Keratinocyte (primary cell): ENCODE data around the gene SMARCAL1. TPM values are rescaled to one million over a fixed set of nuclear protein-coding genes. Genes with fewer than 3 reads are reported as not detected.

Experiments
- DNase-seq: peaks from one replicate; pipeline ENCODE4 v3.0.0-alpha.2; 2011; ENCODE audit warnings: low read depth, missing footprints, low spot score
- FAIRE-seq: peaks from 2 replicates; lab custom pipeline; 2011; peaks lifted over from hg19 to GRCh38; lab: Jason Lieb, UNC
- H2AFZ ChIP-seq: 2 replicates; pipeline ENCODE4 v1.6.0; 2012; ENCODE audit warnings: low read length, control low read depth, inconsistent platforms; ENCODE audit not compliant: control insufficient read depth
- H3K27ac ChIP-seq: 2 replicates; pipeline ENCODE4 v1.5.1; 2011; ENCODE audit warnings: low read length; ENCODE audit not compliant: control insufficient read depth, insufficient read depth
- H3K27me3 ChIP-seq: 3 replicates; pipeline ENCODE4 v1.6.0; 2011; ENCODE audit warnings: low read length; ENCODE audit not compliant: control insufficient read depth, insufficient read depth; ENCODE audit errors: extremely low read depth
- H3K36me3 ChIP-seq, 2 experiments: 2 replicates in 1 of 2; 3 replicates in 1 of 2; pipeline ENCODE4 v1.5.1; 2011; ENCODE audit warnings: low read length in 2 of 2, mild to moderate bottlenecking in 1 of 2; ENCODE audit not compliant: control insufficient read depth in 2 of 2, insufficient read depth in 2 of 2; ENCODE audit errors: extremely low read depth in 1 of 2
- H3K4me1 ChIP-seq: 3 replicates; pipeline ENCODE4 v1.5.1; 2011; ENCODE audit warnings: low read length; ENCODE audit not compliant: control insufficient read depth, insufficient read depth; ENCODE audit errors: extremely low read depth
- H3K4me2 ChIP-seq: 3 replicates; pipeline ENCODE4 v1.6.0; 2011; ENCODE audit warnings: low read depth, low read length; ENCODE audit not compliant: control insufficient read depth, insufficient read depth; ENCODE audit errors: extremely low read depth
- H3K4me3 ChIP-seq, 3 experiments: fragments of 200-600 bp in 1 of 3; sonication (generic) in 1 of 3; 2 replicates in 2 of 3; 3 replicates in 1 of 3; pipeline ENCODE4 v1.5.1; 2011 to 2016; ENCODE audit warnings: low read length in 3 of 3, mild to moderate bottlenecking in 3 of 3, control low read depth in 2 of 3, inconsistent platforms in 1 of 3, low read depth in 1 of 3, mixed read lengths in 1 of 3, mixed run types in 1 of 3, moderate library complexity in 1 of 3; ENCODE audit not compliant: control insufficient read depth in 2 of 3, insufficient read depth in 2 of 3; ENCODE audit errors: extremely low read depth in 1 of 3
- H3K79me2 ChIP-seq: 2 replicates; pipeline ENCODE4 v1.6.0; 2012; ENCODE audit warnings: low read length; ENCODE audit not compliant: control insufficient read depth, insufficient read depth
- H3K9ac ChIP-seq: 3 replicates; pipeline ENCODE4 v1.6.0; 2011; ENCODE audit warnings: low read length; ENCODE audit not compliant: control insufficient read depth, insufficient read depth; ENCODE audit errors: extremely low read depth
- H3K9me1 ChIP-seq: 3 replicates; pipeline ENCODE4 v1.6.0; 2011; ENCODE audit warnings: low read length; ENCODE audit not compliant: control insufficient read depth, insufficient read depth; ENCODE audit errors: extremely low read depth
- H3K9me3 ChIP-seq: 2 replicates; pipeline ENCODE4 v1.5.1; 2012; ENCODE audit warnings: low read depth, low read length; ENCODE audit not compliant: control insufficient read depth
- H4K20me1 ChIP-seq: 3 replicates; pipeline ENCODE4 v1.6.0; 2011; ENCODE audit warnings: low read length; ENCODE audit not compliant: control insufficient read depth, insufficient read depth; ENCODE audit errors: extremely low read depth
- CTCF ChIP-seq, 3 experiments: IDR thresholded peaks in 1 of 3; conservative IDR thresholded peaks in 1 of 3; optimal IDR thresholded peaks in 1 of 3; 2 replicates in 2 of 3; 3 replicates in 1 of 3; pipeline versions ENCODE3 to v1.5.1; 2011; ENCODE audit warnings: low read length in 3 of 3, mild to moderate bottlenecking in 3 of 3, moderate library complexity in 2 of 3, control low read depth in 1 of 3, inconsistent platforms in 1 of 3; ENCODE audit not compliant: insufficient read depth in 2 of 3; ENCODE audit errors: extremely low read depth in 1 of 3
- EZH2 ChIP-seq: IDR thresholded peaks from one replicate; pipeline ENCODE4 v1.6.1; 2012; ENCODE audit warnings: inconsistent platforms, mild to moderate bottlenecking, low read length, moderate library complexity
- dilution Hi-C: fragments of 300-500 bp; cut with MboI; formaldehyde crosslinking; loops from one replicate; pipeline ENCODE4 v1.7.0; 2020; ENCODE audit warnings: low sequenced_read_pairs; ENCODE audit not compliant: extremely low pct_ligation_motif_present
- polyA plus RNA-seq, 5 experiments: library from polyadenylated mRNA; depleted of rRNA in 3 of 5; stranded (reverse) in 3 of 5; stranded (forward) in 1 of 5; unstranded in 1 of 5; fragments of >200 nt; gene quantifications; 1 replicate in 1 of 5; 2 replicates in 3 of 5; 3 replicates in 1 of 5; pipeline versions ENCODE4 v1.2.1 to v1.2.3, GENCODE V29; 2011 to 2012; ENCODE audit warnings: missing spikeins in 2 of 5, low read depth in 1 of 5, low replicate concordance in 1 of 5

SMARCAL1 gene
- polyA plus RNA-seq, 1 donor (not counting 4 experiments of a cell fraction or from before 2014, with no cell fraction given), result 26.3 TPM

- dilution Hi-C loops, result no loop called here
- H4K20me1 ChIP-seq, result no peaks in the 10 kb centered on the region
- DNase-seq (no peak), FAIRE-seq (no peak)
- no peak overlapping the region for H3K4me3 ChIP-seq
- H3K36me3 ChIP-seq, result peaks cover 11% of the 10 kb centered on the region in 2 experiments
- no peak overlapping the region for H3K9ac ChIP-seq
- TF ChIP-seq EZH2 (no peak), CTCF (optimal IDR thresholded peaks at IDR 0.05 in 1 of 3, IDR thresholded peaks at IDR 0.05 in 1 of 3, conservative IDR thresholded peaks at IDR 0.05 in 1 of 3; ENCODE audit: extremely low read depth in 1 of 3, insufficient read depth in 2 of 3, low read length in 3 of 3) (no peak)
- H3K4me1 ChIP-seq, result peaks cover 18% of the 10 kb centered on the region
- no peaks in the 10 kb centered on the region for H3K9me3 ChIP-seq
- H3K9me1 ChIP-seq, result no peaks in the 10 kb centered on the region
- H3K27me3 ChIP-seq, result no peaks in the 10 kb centered on the region
- no peaks in the 10 kb centered on the region for H3K79me2 ChIP-seq
- no peak overlapping the region for H3K27ac ChIP-seq
- no peak overlapping the region for H2AFZ ChIP-seq
- no peak overlapping the region for H3K4me2 ChIP-seq
Observed at GRCh38 chr2:216475767-216476166, 63.5 kb downstream of the SMARCAL1 start.

DNA sequence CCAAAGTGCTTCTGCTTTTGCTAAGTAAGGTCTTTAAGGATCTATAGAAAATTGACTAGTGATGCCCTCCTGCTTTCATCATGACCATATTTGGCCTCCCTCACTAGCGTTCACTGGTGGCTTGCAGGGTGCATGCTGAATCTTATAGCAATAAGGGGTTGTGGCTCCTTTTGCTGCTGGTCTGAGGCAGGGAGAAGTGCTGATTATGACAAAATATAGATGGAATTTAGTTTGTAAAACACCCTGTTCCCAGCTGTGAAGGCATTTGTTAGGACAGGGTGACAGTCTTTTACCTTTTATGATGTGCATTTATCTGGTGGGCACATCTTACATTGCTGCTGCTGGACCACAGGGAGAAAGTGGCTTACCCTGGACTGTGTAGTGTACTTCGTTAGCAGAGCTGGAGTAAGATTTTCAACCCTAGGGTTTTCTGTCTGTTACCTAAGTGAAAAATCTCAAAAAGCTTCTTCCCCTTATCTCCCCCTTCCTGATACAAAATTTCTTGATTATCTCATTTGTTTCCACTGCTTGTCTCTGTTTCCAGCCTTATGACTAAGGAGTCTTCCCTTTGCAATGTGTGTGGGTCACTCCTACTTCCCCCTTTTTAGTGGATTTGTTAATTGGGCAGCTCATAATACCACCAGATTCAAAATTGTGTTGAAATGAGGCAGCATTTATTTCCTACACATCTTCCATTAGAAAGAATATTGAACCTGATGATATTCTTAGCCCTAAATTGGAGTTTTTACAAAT, 65.2 kb downstream of the SMARCAL1 start:
- Histone ChIP-seq H4K20me1 (no peaks in the 10 kb centered on the region), H3K27me3 (no peaks in the 10 kb centered on the region), H3K36me3 (peaks cover 11 to 15% of the 10 kb centered on the region in 2 experiments), H3K9me1 (no peaks in the 10 kb centered on the region), H3K4me2 (peak overlapping the region; percentile 45), H3K9me3 (no peaks in the 10 kb centered on the region), H3K4me3 (no peak overlapping the region), H3K27ac (peak overlapping the region; percentile 39), H3K79me2 (no peaks in the 10 kb centered on the region), H3K4me1 (peaks cover 18% of the 10 kb centered on the region), H2AFZ (no peak overlapping the region), H3K9ac (no peak overlapping the region)
- dilution Hi-C loops, result no loop called here
- no peak for TF ChIP-seq CTCF (optimal IDR thresholded peaks at IDR 0.05 in 1 of 3, IDR thresholded peaks at IDR 0.05 in 1 of 3, conservative IDR thresholded peaks at IDR 0.05 in 1 of 3; ENCODE audit: extremely low read depth in 1 of 3, insufficient read depth in 2 of 3, low read length in 3 of 3)
- no peak for TF ChIP-seq EZH2
- no peak for FAIRE-seq
- DNase-seq, result no peak
